K562 (cell line): ENCODE measurements around the gene TFAP2E. TPM values are rescaled to one million over a fixed set of nuclear protein-coding genes. Genes with fewer than 3 reads are reported as not detected.

Experiments
- BRF2 ChIP-seq: IDR thresholded peaks from 3 replicates; pipeline ENCODE4 v1.6.1; 2011; ENCODE audit warnings: borderline replicate concordance, mild to moderate bottlenecking; ENCODE audit not compliant: insufficient read length, insufficient read depth
- ETS1 ChIP-seq: conservative IDR thresholded peaks from 2 replicates; pipeline ENCODE4 v1.6.1; 2011; ENCODE audit warnings: low read depth, mild to moderate bottlenecking, low read length; ENCODE audit not compliant: control insufficient read depth
- ETV6 ChIP-seq, 3 experiments: fragments of 150-350 bp in 1 of 3; sonication (generic) in 1 of 3; formaldehyde crosslinking in 1 of 3; IDR thresholded peaks; 2 replicates each; pipeline versions ENCODE4 v1.6.1 to v1.8.0; 2014 to 2022; ENCODE audit warnings: borderline replicate concordance in 2 of 3, low read depth in 2 of 3, antibody characterized with exemption in 1 of 3, low read length in 1 of 3, mild to moderate bottlenecking in 1 of 3, missing genetic modification reagents in 1 of 3
- KLF1 ChIP-seq: fragments of 450-650 bp; IDR thresholded peaks from 2 replicates; pipeline ENCODE4 v1.6.1; 2016; ENCODE audit warnings: missing genetic modification characterization, missing compliant biosample characterization
- KLF16 ChIP-seq: IDR thresholded peaks from 2 replicates; pipeline ENCODE4 v1.6.1; 2016; ENCODE audit warnings: antibody characterized with exemption
- NR2C2 ChIP-seq, 2 experiments: fragments of 200-800 bp in 1 of 2; sonication (Bioruptor generic) in 1 of 2; sonication (generic) in 1 of 2; formaldehyde crosslinking in 1 of 2; IDR thresholded peaks; 2 replicates each; pipeline versions ENCODE4 v1.6.1 to v1.8.0; 2016 to 2022; ENCODE audit warnings: mild to moderate bottlenecking in 1 of 2, missing compliant biosample characterization in 1 of 2, missing genetic modification characterization in 1 of 2, missing genetic modification reagents in 1 of 2
- POLR2A ChIP-seq: fragments of 450-650 bp; conservative IDR thresholded peaks from 2 replicates; pipeline ENCODE4 v1.6.1; 2016
- PRMT5 ChIP-seq: sonication (generic); formaldehyde crosslinking; IDR thresholded peaks from 2 replicates; pipeline ENCODE4 v1.5.0; 2020; ENCODE audit warnings: missing genetic modification reagents
- RAD51 ChIP-seq: fragments of 450-650 bp; IDR thresholded peaks from 2 replicates; pipeline ENCODE4 v1.7.1; 2016; ENCODE audit warnings: low read depth, mild to moderate bottlenecking, borderline replicate concordance
- RBBP5 ChIP-seq: fragments of 200-600 bp; sonication (generic); IDR thresholded peaks from 2 replicates; pipeline ENCODE4 v1.6.1; 2012; ENCODE audit warnings: borderline replicate concordance, mild to moderate bottlenecking, low read length, control low read depth, inconsistent platforms; ENCODE audit not compliant: insufficient read depth, poor library complexity, severe bottlenecking
- RERE ChIP-seq: sonication (generic); formaldehyde crosslinking; IDR thresholded peaks from 2 replicates; pipeline ENCODE4 v1.8.0; 2023; ENCODE audit warnings: missing genetic modification reagents, mild to moderate bottlenecking, borderline replicate concordance
- SAFB2 ChIP-seq: fragments of 200-400 bp; formaldehyde crosslinking; IDR thresholded peaks from 2 replicates; pipeline ENCODE4 v1.6.1; 2018; ENCODE audit warnings: borderline replicate concordance, low read length, low read depth, moderate library complexity; ENCODE audit not compliant: severe bottlenecking
- TCF7L2 ChIP-seq: fragments of 150-350 bp; IDR thresholded peaks from 2 replicates; pipeline ENCODE4 v1.6.1; 2016; ENCODE audit warnings: low read depth, mild to moderate bottlenecking, low read length, moderate library complexity
- TFAM ChIP-seq: fragments of 250-450 bp; sonication (Bioruptor Pico); conservative IDR thresholded peaks from 2 replicates; pipeline ENCODE4 v1.5.0; 2021; ENCODE audit warnings: mild to moderate bottlenecking, moderate library complexity
- ZKSCAN1 ChIP-seq: fragments of 150-350 bp; IDR thresholded peaks from 2 replicates; pipeline ENCODE4 v1.6.1; 2016; ENCODE audit warnings: low read depth, low read length
- ZNF121 ChIP-seq: sonication (generic); formaldehyde crosslinking; conservative IDR thresholded peaks from 2 replicates; pipeline ENCODE4 v1.8.0; 2022; ENCODE audit warnings: missing genetic modification reagents
- ZNF277 ChIP-seq: fragments of 250-450 bp; sonication (Bioruptor Pico); IDR thresholded peaks from 2 replicates; pipeline ENCODE4 v1.8.0; 2022; ENCODE audit warnings: inconsistent platforms, mild to moderate bottlenecking, moderate library complexity, borderline replicate concordance
- ZNF324 ChIP-seq: fragments of 250-450 bp; sonication (Bioruptor Pico); IDR thresholded peaks from 2 replicates; pipeline ENCODE4 v1.4.0; 2020; ENCODE audit warnings: mild to moderate bottlenecking
- polyA plus RNA-seq, 8 experiments: library from polyadenylated mRNA; depleted of rRNA in 4 of 8; stranded (reverse) in 5 of 8; unstranded in 3 of 8; fragments of >200 nt; fragmentation: Nextera tagmentation in 2 of 8; fragmentation: Illumina TruSeq in 1 of 8; extraction: Ambion mirVana in 2 of 8; extraction: Trizol in 1 of 8; gene quantifications; 2 replicates each; pipeline versions ENCODE4 v1.2.1 to v1.2.3, GENCODE V29; 2011 to 2014; ENCODE audit warnings: inconsistent platforms in 1 of 8, missing spikeins in 1 of 8
- total RNA-seq, 7 experiments: library from RNA; depleted of rRNA in 6 of 7; stranded (reverse); fragments of >200 nt in 6 of 7; fragmentation: Illumina TruSeq in 2 of 7; extraction: Trizol in 2 of 7; gene quantifications; 2 replicates each; pipeline versions ENCODE4 v1.2.1 to v1.2.3, GENCODE V29; 2011 to 2021; ENCODE audit warnings: low replicate concordance in 1 of 7

TFAP2E gene
- total and polyA plus RNA-seq, 9 of the 15 experiments (the other 6 are each of a cell fraction or from before 2014, with no cell fraction given): 0.03 to 0.11 (median 0.07) TPM; not detected in 4

- TF ChIP-seq ETV6 (IDR thresholded peaks at IDR 0.05; ENCODE audit: borderline replicate concordance in 1 of 2, low read depth in 2 of 2, low read length in 1 of 2) (peak in 1 of 2 experiments; percentile 8; a peak in 1 of 4 replicates), ETV6 (CRISPR knock-in tag; IDR thresholded peaks at IDR 0.05; ENCODE audit: borderline replicate concordance) (no peak), POLR2A (peak; percentile 94), KLF16 (no peak), RBBP5 (peak; percentile 86), TCF7L2 (no peak), ETS1 (peak; percentile 77; the same call in 1 of the 2 replicates), ZKSCAN1 (no peak), ZNF324 (CRISPR knock-in tag) (0 out of 2 replicates have a peak, but pooled peaks have one; percentile 5), BRF2 (no peak), ZNF121 (CRISPR knock-in tag) (no peak), TFAM (CRISPR knock-in tag) (no peak), NR2C2 (CRISPR knock-in tag; IDR thresholded peaks at IDR 0.05) (no peak), NR2C2 (tag; IDR thresholded peaks at IDR 0.05) (peak; percentile 100; the same call in 1 of the 2 replicates), RERE (no peak), RAD51 (no peak), KLF1 (no peak), PRMT5 (CRISPR knock-in tag) (no peak), ZNF277 (CRISPR knock-in tag) (no peak), SAFB2 (no peak)
Observed at GRCh38 chr1:35557118-35557610, 15.9 kb upstream of the TFAP2E start, which contains the start of gene KIAA0319L (continued).
